Nephron progenitor cell (in vitro differentiated cells): ENCODE data around the gene NEK7.

Source experiments
- DNase-seq: peaks from one replicate; pipeline ENCODE4 v3.0.0; 2021
- H3K27ac Mint-ChIP-seq: 2 replicates; pipeline ENCODE4 v1.8.0; 2021; ENCODE audit warnings: mild to moderate bottlenecking, moderate library complexity, mixed read lengths
- H3K27me3 Mint-ChIP-seq: 2 replicates; pipeline ENCODE4 v1.8.0; 2021; ENCODE audit warnings: mild to moderate bottlenecking, low read depth, mixed read lengths; ENCODE audit not compliant: poor library complexity
- H3K36me3 Mint-ChIP-seq: 2 replicates; pipeline ENCODE4 v1.8.0; 2021; ENCODE audit warnings: low read depth, mixed read lengths
- H3K4me1 Mint-ChIP-seq: 2 replicates; pipeline ENCODE4 v1.8.0; 2021; ENCODE audit warnings: mixed read lengths
- H3K4me3 Mint-ChIP-seq: 2 replicates; pipeline ENCODE4 v1.8.0; 2021; ENCODE audit warnings: mild to moderate bottlenecking, moderate library complexity, mixed read lengths
- H3K9me3 Mint-ChIP-seq: 2 replicates; pipeline ENCODE4 v1.8.0; 2021; ENCODE audit warnings: mild to moderate bottlenecking, moderate library complexity, mixed read lengths
- CTCF ChIP-seq: fragments of 200-600 bp; sonication (generic); IDR thresholded peaks from 2 replicates; pipeline ENCODE4 v1.5.0; 2021; ENCODE audit warnings: antibody characterized with exemption

Gene NEK7

GRCh38 chr1:198134252-198134651 is 22.5 kb upstream of the NEK7 start:
- peaks cover 15% of the 10 kb centered on the region for H3K9me3 Mint-ChIP-seq
- H3K27me3 Mint-ChIP-seq, result no peaks in the 10 kb centered on the region
- no peak overlapping the region for H3K4me3 Mint-ChIP-seq
- H3K4me1 Mint-ChIP-seq, result no peaks in the 10 kb centered on the region
- DNase-seq, result no peak
- TF ChIP-seq CTCF, result no peak
- H3K27ac Mint-ChIP-seq, result no peak overlapping the region
- H3K36me3 Mint-ChIP-seq, result no peaks in the 10 kb centered on the region

GRCh38 chr1:198135366-198135765 is 21.4 kb upstream of the NEK7 start:
- Mint-ChIP-seq H3K27me3 (no peaks in the 10 kb centered on the region), H3K4me1 (no peaks in the 10 kb centered on the region), H3K27ac (no peak overlapping the region), H3K4me3 (no peak overlapping the region), H3K9me3 (peaks cover 19% of the 10 kb centered on the region), H3K36me3 (no peaks in the 10 kb centered on the region)
- no peak for TF ChIP-seq CTCF
- no peak for DNase-seq

- no peak for TF ChIP-seq CTCF
- Mint-ChIP-seq H3K27ac (no peak overlapping the region), H3K9me3 (peaks cover 13% of the 10 kb centered on the region), H3K4me1 (no peaks in the 10 kb centered on the region), H3K4me3 (no peak overlapping the region), H3K36me3 (no peaks in the 10 kb centered on the region), H3K27me3 (no peaks in the 10 kb centered on the region)
- DNase-seq, result no peak
Measured at GRCh38 chr1:198141668-198142351, 15.0 kb upstream of the NEK7 start.

GRCh38 chr1:198143797-198144196 is 13.0 kb upstream of the NEK7 start:
- no peaks in the 10 kb centered on the region for H3K27me3 Mint-ChIP-seq
- no peaks in the 10 kb centered on the region for H3K4me1 Mint-ChIP-seq
- no peaks in the 10 kb centered on the region for H3K36me3 Mint-ChIP-seq
- DNase-seq, result no peak
- H3K27ac Mint-ChIP-seq, result no peak overlapping the region
- peaks cover 6% of the 10 kb centered on the region for H3K9me3 Mint-ChIP-seq
- no peak for TF ChIP-seq CTCF
- no peak overlapping the region for H3K4me3 Mint-ChIP-seq

GRCh38 chr1:198147216-198147615 is 9.6 kb upstream of the NEK7 start:
- Mint-ChIP-seq H3K27ac (no peak overlapping the region), H3K4me1 (no peaks in the 10 kb centered on the region)
- DNase-seq, result no peak

More at GRCh38 chr1:198147216-198147615, 9.6 kb upstream of the NEK7 start:
- Mint-ChIP-seq H3K27me3 (no peaks in the 10 kb centered on the region), H3K9me3 (no peaks in the 10 kb centered on the region), H3K4me3 (no peak overlapping the region), H3K36me3 (no peaks in the 10 kb centered on the region)
- no peak for TF ChIP-seq CTCF
